ENCODE measurements around the gene ITGAV. TPM values are rescaled to one million over a fixed set of nuclear protein-coding genes. Genes with fewer than 3 reads are reported as not detected.

ITGAV gene
- total RNA-seq, 3 donors from 2014 or later = 107 to 125 (median 117) TPM

- Histone ChIP-seq H3K4me3 (no peak overlapping the region), H3K27me3 (no peaks in the 10 kb centered on the region), H3K27ac (no peak overlapping the region), H3K9me3 (no peaks in the 10 kb centered on the region), H3K36me3 (no peaks in the 10 kb centered on the region), H3K4me1 (peaks cover 0 to 1% of the 10 kb centered on the region in 2 donors)
- no peak for DNase-seq (ENCODE audit: low spot score in 2 of 2)
- intact Hi-C loops (cut with DNase I; ENCODE audit: low total_unique reads) = no loop called here
- TF ChIP-seq POLR2A (IDR thresholded peaks at IDR 0.05) = no peak
- TF ChIP-seq POLR2AphosphoS5 (IDR thresholded peaks at IDR 0.05) = no peak
- TF ChIP-seq, protein P1, sequence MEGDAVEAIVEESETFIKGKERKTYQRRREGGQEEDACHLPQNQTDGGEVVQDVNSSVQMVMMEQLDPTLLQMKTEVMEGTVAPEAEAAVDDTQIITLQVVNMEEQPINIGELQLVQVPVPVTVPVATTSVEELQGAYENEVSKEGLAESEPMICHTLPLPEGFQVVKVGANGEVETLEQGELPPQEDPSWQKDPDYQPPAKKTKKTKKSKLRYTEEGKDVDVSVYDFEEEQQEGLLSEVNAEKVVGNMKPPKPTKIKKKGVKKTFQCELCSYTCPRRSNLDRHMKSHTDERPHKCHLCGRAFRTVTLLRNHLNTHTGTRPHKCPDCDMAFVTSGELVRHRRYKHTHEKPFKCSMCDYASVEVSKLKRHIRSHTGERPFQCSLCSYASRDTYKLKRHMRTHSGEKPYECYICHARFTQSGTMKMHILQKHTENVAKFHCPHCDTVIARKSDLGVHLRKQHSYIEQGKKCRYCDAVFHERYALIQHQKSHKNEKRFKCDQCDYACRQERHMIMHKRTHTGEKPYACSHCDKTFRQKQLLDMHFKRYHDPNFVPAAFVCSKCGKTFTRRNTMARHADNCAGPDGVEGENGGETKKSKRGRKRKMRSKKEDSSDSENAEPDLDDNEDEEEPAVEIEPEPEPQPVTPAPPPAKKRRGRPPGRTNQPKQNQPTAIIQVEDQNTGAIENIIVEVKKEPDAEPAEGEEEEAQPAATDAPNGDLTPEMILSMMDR (IDR thresholded peaks at IDR 0.05) = no peak
Measured at GRCh38 chr2:186599186-186599778, 9.4 kb downstream of the ITGAV start.

DNA sequence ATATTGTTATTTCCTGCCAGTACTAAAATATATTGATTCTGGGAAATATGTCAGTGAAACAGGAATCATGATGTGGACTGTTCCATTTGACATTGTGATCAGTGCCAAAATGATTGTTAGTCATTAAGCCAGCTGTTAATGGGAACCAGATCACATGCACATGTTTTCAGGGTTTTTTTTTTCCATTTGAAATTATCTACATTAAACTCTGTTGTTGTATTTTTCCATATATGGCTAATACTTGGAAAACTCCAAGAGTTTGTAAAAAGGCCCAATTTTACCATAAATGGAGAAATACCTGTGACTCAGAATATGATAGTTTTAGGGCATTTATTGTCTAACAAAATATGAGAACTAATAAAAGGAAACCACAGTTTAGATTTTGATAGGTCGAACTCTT, 13.4 kb downstream of the ITGAV start:
- Histone ChIP-seq H3K27me3 (no peaks in the 10 kb centered on the region), H3K36me3 (no peaks in the 10 kb centered on the region), H3K4me3 (no peak overlapping the region), H3K9me3 (no peaks in the 10 kb centered on the region), H3K4me1 (no peaks in the 10 kb centered on the region), H3K27ac (no peak overlapping the region)
- intact Hi-C loops (cut with DNase I; ENCODE audit: low total_unique reads) = no loop called here
- TF ChIP-seq POLR2AphosphoS5 (IDR thresholded peaks at IDR 0.05) (no peak), POLR2A (IDR thresholded peaks at IDR 0.05) (no peak)
- TF ChIP-seq, protein P1 (IDR thresholded peaks at IDR 0.05) = no peak
- DNase-seq (ENCODE audit: low spot score in 2 of 2) = no peak

- H3K9me3 ChIP-seq = no peaks in the 10 kb centered on the region
- H3K36me3 ChIP-seq = no peaks in the 10 kb centered on the region
- H3K27ac ChIP-seq = peak overlapping the region in 1 of 2 donors; percentile 33
- intact Hi-C loops (cut with DNase I; ENCODE audit: low total_unique reads) = no loop called here
- H3K4me3 ChIP-seq = no peak overlapping the region
- no peak for DNase-seq (ENCODE audit: low spot score in 2 of 2)
- H3K4me1 ChIP-seq = no peaks in the 10 kb centered on the region
- H3K27me3 ChIP-seq = no peaks in the 10 kb centered on the region
- TF ChIP-seq POLR2AphosphoS5 (IDR thresholded peaks at IDR 0.05) = no peak
- TF ChIP-seq, protein P1 (IDR thresholded peaks at IDR 0.05) = no peak
Measured at GRCh38 chr2:186605041-186605440, 15.2 kb downstream of the ITGAV start.

DNA sequence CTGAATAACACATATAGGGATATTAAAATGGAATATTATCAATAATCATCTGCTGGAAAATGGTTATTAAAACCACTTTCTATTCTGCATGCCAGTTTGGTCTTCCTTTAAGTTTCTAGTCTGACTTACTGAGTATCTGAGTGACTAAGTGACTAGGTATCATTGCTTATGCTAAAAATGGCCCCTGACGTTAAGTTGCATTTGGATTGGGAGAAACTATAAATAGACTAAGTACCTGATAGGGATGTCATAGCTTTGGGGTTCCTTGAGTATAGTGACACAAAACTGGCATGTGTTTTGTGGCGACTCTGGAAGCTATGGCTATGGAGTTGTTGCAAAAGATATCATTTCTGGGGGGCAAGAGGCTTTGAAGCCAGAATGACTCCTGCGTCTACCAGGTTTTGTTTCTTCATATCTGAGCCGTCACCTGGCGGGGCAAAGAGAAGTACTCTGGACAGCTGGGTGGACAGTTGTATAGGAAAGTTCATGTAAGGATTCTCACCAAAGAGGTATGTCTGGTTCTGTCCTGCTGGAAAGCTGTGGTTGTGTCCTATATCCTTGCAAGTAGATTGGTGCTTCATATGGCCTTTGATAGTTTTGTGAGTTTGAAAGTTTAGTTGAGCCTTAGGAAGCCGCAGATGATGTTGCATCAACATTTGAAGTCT, 17.9 kb downstream of the ITGAV start:
- Histone ChIP-seq H3K36me3 (no peaks in the 10 kb centered on the region), H3K9me3 (no peaks in the 10 kb centered on the region), H3K27ac (no peak overlapping the region), H3K27me3 (no peaks in the 10 kb centered on the region), H3K4me3 (no peak overlapping the region), H3K4me1 (no peaks in the 10 kb centered on the region)
- intact Hi-C loops (cut with DNase I; ENCODE audit: low total_unique reads) = no loop called here
- DNase-seq (ENCODE audit: low spot score in 2 of 2) = no peak
- TF ChIP-seq, protein P1 (IDR thresholded peaks at IDR 0.05) = no peak
- no peak for TF ChIP-seq POLR2A (IDR thresholded peaks at IDR 0.05)
- TF ChIP-seq POLR2AphosphoS5 (IDR thresholded peaks at IDR 0.05) = no peak

GRCh38 chr2:186610785-186611184, 20.9 kb downstream of the ITGAV start:
- no peak overlapping the region for H3K27ac ChIP-seq

More at GRCh38 chr2:186610785-186611184, 20.9 kb downstream of the ITGAV start:
- H3K36me3 ChIP-seq = no peaks in the 10 kb centered on the region
- no peaks in the 10 kb centered on the region for H3K9me3 ChIP-seq
- no peak overlapping the region for H3K4me3 ChIP-seq
- intact Hi-C loops (cut with DNase I; ENCODE audit: low total_unique reads) = no loop called here
- no peaks in the 10 kb centered on the region for H3K4me1 ChIP-seq
- H3K27me3 ChIP-seq = no peaks in the 10 kb centered on the region
- TF ChIP-seq POLR2AphosphoS5 (IDR thresholded peaks at IDR 0.05) (no peak), POLR2A (IDR thresholded peaks at IDR 0.05) (no peak)
- TF ChIP-seq, protein P1 (IDR thresholded peaks at IDR 0.05) = no peak
- no peak for DNase-seq (ENCODE audit: low spot score in 2 of 2)
